GM23338 (cell line): ENCODE results near the gene SLC25A47.

Source experiments
- CREB1 ChIP-seq: fragments of 250-450 bp; sonication (Bioruptor Pico); IDR thresholded peaks from 2 replicates; pipeline ENCODE4 v1.5.0; 2020; ENCODE audit warnings: low read depth, mild to moderate bottlenecking, moderate library complexity
- CTCF ChIP-seq, 2 experiments: fragments of 200-600 bp in 1 of 2; sonication (generic) in 1 of 2; conservative IDR thresholded peaks; 2 replicates each; pipeline versions ENCODE4 v1.5.1 to v1.6.1; 2016 to 2017; ENCODE audit warnings: antibody characterized with exemption in 2 of 2, low read depth in 2 of 2, mild to moderate bottlenecking in 2 of 2, moderate library complexity in 1 of 2
- ETS1 ChIP-seq: IDR thresholded peaks from 2 replicates; pipeline ENCODE4 v1.6.1; 2016; ENCODE audit warnings: antibody characterized with exemption
- EZH2 ChIP-seq: fragments of 200-600 bp; sonication (generic); IDR thresholded peaks from one replicate; pipeline ENCODE4 v1.8.0; 2017; ENCODE audit warnings: antibody characterized with exemption, mild to moderate bottlenecking, low read depth; ENCODE audit not compliant: unreplicated experiment
- EZH2phosphoT487 ChIP-seq: fragments of 200-600 bp; sonication (generic); IDR thresholded peaks from one replicate; pipeline ENCODE4 v1.8.1; 2018; ENCODE audit warnings: antibody characterized with exemption; ENCODE audit not compliant: unreplicated experiment
- JUNB ChIP-seq: IDR thresholded peaks from one replicate; pipeline ENCODE4 v1.6.1; 2016; ENCODE audit warnings: antibody characterized with exemption; ENCODE audit not compliant: unreplicated experiment
- POLR2AphosphoS5 ChIP-seq: IDR thresholded peaks from 2 replicates; pipeline ENCODE4 v1.6.1; 2016; ENCODE audit warnings: antibody characterized with exemption, low read depth

- TF ChIP-seq CREB1 (CRISPR knock-in tag) (no peak), CTCF (conservative IDR thresholded peaks at IDR 0.05; ENCODE audit: low read depth in 2 of 2) (no peak), EZH2phosphoT487 (no peak), ETS1 (no peak), EZH2 (no peak), POLR2AphosphoS5 (no peak), JUNB (no peak)
Measured at GRCh38 chr14:100295376-100296105, 27.6 kb upstream of the SLC25A47 start.
